ENCODE results near the gene IRGC.

DNA sequence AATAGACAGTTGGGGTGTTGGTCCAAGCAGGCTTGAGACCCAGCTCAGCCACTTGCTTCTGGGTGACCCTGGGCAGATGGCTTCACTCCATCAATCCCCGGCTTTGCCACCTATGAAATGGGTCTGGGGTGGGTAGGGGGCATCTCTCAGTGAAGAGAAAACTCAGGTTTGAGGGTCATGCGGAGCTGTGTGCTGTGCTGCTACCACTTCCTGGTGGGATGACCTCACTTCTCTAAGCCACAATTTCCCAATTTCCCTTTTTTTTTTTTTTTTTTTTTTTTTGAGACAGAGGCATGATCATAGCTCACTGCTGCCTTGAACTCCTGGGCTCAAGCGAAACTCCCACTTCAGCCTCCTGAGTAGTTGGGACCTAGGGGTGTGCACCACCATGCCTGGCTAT lies 41.3 kb upstream of the IRGC start:
- TF ChIP-seq, protein P1, sequence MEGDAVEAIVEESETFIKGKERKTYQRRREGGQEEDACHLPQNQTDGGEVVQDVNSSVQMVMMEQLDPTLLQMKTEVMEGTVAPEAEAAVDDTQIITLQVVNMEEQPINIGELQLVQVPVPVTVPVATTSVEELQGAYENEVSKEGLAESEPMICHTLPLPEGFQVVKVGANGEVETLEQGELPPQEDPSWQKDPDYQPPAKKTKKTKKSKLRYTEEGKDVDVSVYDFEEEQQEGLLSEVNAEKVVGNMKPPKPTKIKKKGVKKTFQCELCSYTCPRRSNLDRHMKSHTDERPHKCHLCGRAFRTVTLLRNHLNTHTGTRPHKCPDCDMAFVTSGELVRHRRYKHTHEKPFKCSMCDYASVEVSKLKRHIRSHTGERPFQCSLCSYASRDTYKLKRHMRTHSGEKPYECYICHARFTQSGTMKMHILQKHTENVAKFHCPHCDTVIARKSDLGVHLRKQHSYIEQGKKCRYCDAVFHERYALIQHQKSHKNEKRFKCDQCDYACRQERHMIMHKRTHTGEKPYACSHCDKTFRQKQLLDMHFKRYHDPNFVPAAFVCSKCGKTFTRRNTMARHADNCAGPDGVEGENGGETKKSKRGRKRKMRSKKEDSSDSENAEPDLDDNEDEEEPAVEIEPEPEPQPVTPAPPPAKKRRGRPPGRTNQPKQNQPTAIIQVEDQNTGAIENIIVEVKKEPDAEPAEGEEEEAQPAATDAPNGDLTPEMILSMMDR (IDR thresholded peaks at IDR 0.05), result no peak
- TF ChIP-seq POLR2A (IDR thresholded peaks at IDR 0.05), result no peak
